GM12874 (cell line): ENCODE measurements around the gene STXBP5.

Experiments
- CTCF ChIP-seq: IDR thresholded peaks from 2 replicates; pipeline ENCODE4 v1.5.1; 2011; ENCODE audit warnings: low read depth, mild to moderate bottlenecking, control low read depth, low read length, moderate library complexity; ENCODE audit not compliant: insufficient read depth

STXBP5 gene

DNA sequence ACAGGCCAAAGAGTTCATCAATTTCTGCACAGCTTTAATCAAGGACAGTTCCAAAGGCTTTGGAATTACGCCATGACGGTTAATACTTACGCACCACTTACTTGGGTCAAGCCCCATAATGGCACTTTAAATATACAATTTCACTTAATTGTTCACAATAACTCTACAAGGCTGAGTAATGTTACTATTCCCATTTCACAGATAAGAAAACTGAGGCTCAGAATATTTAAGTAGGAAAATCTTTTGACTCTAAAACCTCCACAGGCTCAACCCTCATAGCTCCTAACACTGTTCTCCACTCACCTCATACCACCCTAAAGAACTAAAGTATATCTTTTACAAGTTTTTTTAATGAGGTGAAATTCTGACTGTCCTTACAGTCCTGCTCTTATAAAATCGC is 212.4 kb downstream of the STXBP5 start:
- no peak for TF ChIP-seq CTCF

- TF ChIP-seq CTCF, result no peak
Observed at GRCh38 chr6:147417954-147418353, 213.7 kb downstream of the STXBP5 start.

GRCh38 chr6:147418523-147418922 is 214.3 kb downstream of the STXBP5 start:
- no peak for TF ChIP-seq CTCF

DNA sequence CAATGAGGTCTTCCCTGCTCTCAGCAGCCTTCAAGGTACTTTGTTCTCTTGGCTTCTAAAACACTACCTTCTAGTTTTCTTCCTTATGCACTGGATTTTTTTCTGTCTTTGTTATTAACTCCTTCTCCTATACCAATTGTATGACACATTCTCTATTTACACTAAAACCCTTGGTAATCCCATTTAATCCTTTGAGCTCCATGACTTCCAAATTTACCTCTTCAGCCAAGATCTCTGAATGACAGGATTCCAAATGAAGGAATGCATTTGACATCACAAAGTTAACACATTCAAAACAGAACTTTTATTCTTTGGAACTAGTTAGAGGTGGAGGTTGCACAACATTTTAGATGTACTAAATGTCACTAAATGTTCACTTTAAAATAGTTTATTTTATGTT is 217.7 kb downstream of the STXBP5 start:
- TF ChIP-seq CTCF, result no peak

DNA sequence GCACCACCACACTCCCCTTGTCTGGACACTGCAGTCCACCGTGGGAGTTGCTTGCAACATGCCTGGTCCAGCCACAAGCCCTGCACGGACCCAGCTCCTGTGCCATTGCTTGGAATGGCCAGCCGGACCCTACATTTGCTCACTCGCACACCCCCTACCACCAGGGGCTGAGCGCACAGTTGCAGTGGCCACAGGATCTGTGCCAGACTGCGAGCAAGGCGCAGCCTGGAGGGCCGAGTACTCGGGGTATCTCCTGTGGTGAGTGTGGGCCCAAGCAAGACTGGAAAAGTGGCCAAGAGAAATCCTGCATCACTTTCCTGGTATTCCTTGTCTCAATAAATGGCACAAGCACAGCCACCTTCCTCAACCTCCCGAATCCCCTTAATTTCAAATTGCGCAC is 218.9 kb downstream of the STXBP5 start:
- no peak for TF ChIP-seq CTCF

DNA sequence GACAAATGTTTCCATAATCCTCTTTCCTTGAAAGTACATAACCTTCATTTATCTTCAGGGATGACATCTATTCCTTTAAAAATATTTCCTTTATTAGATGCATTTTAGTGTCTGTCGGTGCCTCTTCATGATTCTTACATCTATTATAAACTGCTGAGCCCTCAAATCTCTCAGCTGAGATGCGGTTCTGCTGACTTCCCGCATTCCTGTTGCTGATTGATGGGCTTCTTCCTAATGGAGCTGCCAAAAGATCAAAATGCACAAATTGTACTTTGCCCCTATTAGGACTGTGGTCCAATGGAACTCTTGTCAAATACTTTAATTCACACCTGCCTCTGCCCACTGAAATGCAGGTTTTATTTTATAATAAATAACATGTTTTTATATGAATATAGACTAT is 225.6 kb downstream of the STXBP5 start:
- TF ChIP-seq CTCF, result no peak

DNA sequence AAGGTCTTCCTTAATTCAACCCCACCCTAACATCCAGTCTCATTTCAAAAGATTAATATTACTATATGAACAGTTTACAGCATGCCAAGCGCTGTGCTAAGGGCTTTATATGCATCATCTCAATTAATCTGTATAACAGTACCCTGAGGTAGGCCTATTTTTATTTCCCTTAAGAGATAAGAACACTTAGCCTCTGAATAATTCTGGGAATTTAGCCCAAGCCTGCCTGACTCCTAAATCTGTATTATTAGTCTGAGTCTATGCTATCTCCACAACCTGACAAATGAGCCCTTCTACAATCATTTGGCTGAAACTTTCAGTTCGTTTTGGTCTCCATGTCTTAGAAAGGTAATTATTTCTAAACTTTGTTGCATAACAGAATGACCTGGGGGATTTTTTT is 226.6 kb downstream of the STXBP5 start:
- no peak for TF ChIP-seq CTCF

DNA sequence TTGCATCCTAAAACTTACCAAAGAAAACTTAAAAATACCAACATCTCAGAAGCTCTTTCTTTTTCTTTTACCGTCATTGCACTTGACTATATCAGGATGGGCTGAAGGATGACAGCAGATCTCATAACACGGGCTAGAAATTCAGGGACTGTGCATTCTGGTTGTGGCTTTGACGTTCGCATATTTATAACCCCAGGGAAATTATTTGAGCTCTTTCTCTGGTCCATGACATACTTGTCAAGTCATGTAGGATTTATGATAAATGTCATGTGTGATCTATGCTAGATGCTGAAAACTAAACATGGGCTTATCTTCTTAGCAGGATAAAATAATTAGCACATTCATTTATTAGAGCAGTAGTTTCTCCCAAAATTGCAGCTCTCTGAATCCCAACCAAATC is 229.9 kb downstream of the STXBP5 start:
- no peak for TF ChIP-seq CTCF
